ENCODE results near the gene GIT2.
"Not testable (repeated sequence)": the region's sequence is repeated elsewhere in the genome, so short reads cannot be mapped to it uniquely, and the experiment has no call there.

The GIT2 gene

GRCh38 chr12:109893261-109893995 lies 102.7 kb downstream of the GIT2 start:
- Histone ChIP-seq H2AFZ (peak overlapping the region; percentile 28), H3K4me2 (ENCODE audit: low read length) (no peak overlapping the region), H3K27ac (peak overlapping the region; percentile 29), H3K4me3 (ENCODE audit: low read depth, low read length) (no peak overlapping the region), H3K4me1 (peaks cover 8% of the 10 kb centered on the region), H3K79me2 (no peaks in the 10 kb centered on the region), H3K9me3 (ENCODE audit: control insufficient read depth, low read length) (no peaks in the 10 kb centered on the region), H3K36me3 (ENCODE audit: control insufficient read depth, insufficient read depth, low read length) (no peaks in the 10 kb centered on the region), H3K27me3 (ENCODE audit: control insufficient read depth, insufficient read depth, low read length) (no peaks in the 10 kb centered on the region), H3K9ac (no peak overlapping the region)
- no peak for TF ChIP-seq CTCF (IDR thresholded peaks at IDR 0.05)

GRCh38 chr12:109892748-109893147 lies 103.4 kb downstream of the GIT2 start:
- Histone ChIP-seq H3K9ac (no peak overlapping the region), H3K27me3 (ENCODE audit: control insufficient read depth, insufficient read depth, low read length) (no peaks in the 10 kb centered on the region), H3K4me3 (ENCODE audit: low read depth, low read length) (no peak overlapping the region), H3K79me2 (no peaks in the 10 kb centered on the region), H2AFZ (no peak overlapping the region), H3K36me3 (ENCODE audit: control insufficient read depth, insufficient read depth, low read length) (no peaks in the 10 kb centered on the region), H3K4me1 (peaks cover 8% of the 10 kb centered on the region), H3K27ac (peak overlapping the region; percentile 29), H3K9me3 (ENCODE audit: control insufficient read depth, low read length) (no peaks in the 10 kb centered on the region), H3K4me2 (ENCODE audit: low read length) (no peak overlapping the region)
- TF ChIP-seq CTCF (IDR thresholded peaks at IDR 0.05): no peak

GRCh38 chr12:109892165-109892715 lies 103.9 kb downstream of the GIT2 start:
- Histone ChIP-seq H3K4me3 (ENCODE audit: low read depth, low read length) (no peak overlapping the region), H3K27ac (no peak overlapping the region), H3K9me3 (ENCODE audit: control insufficient read depth, low read length) (no peaks in the 10 kb centered on the region), H3K79me2 (no peaks in the 10 kb centered on the region), H3K4me2 (ENCODE audit: low read length) (no peak overlapping the region), H2AFZ (no peak overlapping the region), H3K36me3 (ENCODE audit: control insufficient read depth, insufficient read depth, low read length) (no peaks in the 10 kb centered on the region), H3K9ac (no peak overlapping the region), H3K27me3 (ENCODE audit: control insufficient read depth, insufficient read depth, low read length) (no peaks in the 10 kb centered on the region), H3K4me1 (peaks cover 8% of the 10 kb centered on the region)
- no peak for TF ChIP-seq CTCF (IDR thresholded peaks at IDR 0.05)

- not testable (repeated sequence) for H3K79me2 ChIP-seq; H3K9ac ChIP-seq; H3K27ac ChIP-seq; H3K4me1 ChIP-seq; H3K4me2 ChIP-seq (ENCODE audit: low read length); H3K27me3 ChIP-seq (ENCODE audit: control insufficient read depth, insufficient read depth, low read length); H3K9me3 ChIP-seq (ENCODE audit: control insufficient read depth, low read length); H3K4me3 ChIP-seq (ENCODE audit: low read depth, low read length); H2AFZ ChIP-seq; H3K36me3 ChIP-seq (ENCODE audit: control insufficient read depth, insufficient read depth, low read length)
These were observed 104.4 kb downstream of the GIT2 start for GRCh38 chr12:109891731-109892130.

GRCh38 chr12:109890620-109891170 lies 105.5 kb downstream of the GIT2 start:
- H3K79me2 ChIP-seq: no peaks in the 10 kb centered on the region
- no peak overlapping the region for H2AFZ ChIP-seq
- no peaks in the 10 kb centered on the region for H3K27me3 ChIP-seq (ENCODE audit: control insufficient read depth, insufficient read depth, low read length)
- no peak overlapping the region for H3K4me2 ChIP-seq (ENCODE audit: low read length)
- H3K4me3 ChIP-seq (ENCODE audit: low read depth, low read length): no peak overlapping the region
- H3K27ac ChIP-seq: no peak overlapping the region
- no peak for TF ChIP-seq CTCF (IDR thresholded peaks at IDR 0.05)
- H3K4me1 ChIP-seq: peaks cover 8% of the 10 kb centered on the region
- no peaks in the 10 kb centered on the region for H3K36me3 ChIP-seq (ENCODE audit: control insufficient read depth, insufficient read depth, low read length)
- no peaks in the 10 kb centered on the region for H3K9me3 ChIP-seq (ENCODE audit: control insufficient read depth, low read length)
- no peak overlapping the region for H3K9ac ChIP-seq
